HepG2 (cell line): ENCODE data around the gene MRPL34. TPM values are rescaled to one million over a fixed set of nuclear protein-coding genes. Genes with fewer than 3 reads are reported as not detected.

Source experiments
- ARID2 ChIP-seq: sonication (generic); formaldehyde crosslinking; IDR thresholded peaks from 2 replicates; pipeline ENCODE4 v1.8.1; 2022; ENCODE audit warnings: mild to moderate bottlenecking, missing genetic modification reagents, borderline replicate concordance
- ASH2L ChIP-seq: fragments of 300-600, 200-600 bp; sonication (generic); IDR thresholded peaks from 2 replicates; pipeline ENCODE4 v1.7.0; 2017; ENCODE audit warnings: low read depth, mild to moderate bottlenecking, moderate library complexity, mixed read lengths, low read length; ENCODE audit not compliant: insufficient read length
- FOXO1 ChIP-seq: sonication (generic); formaldehyde crosslinking; IDR thresholded peaks from 2 replicates; pipeline ENCODE4 v1.4.0; 2020; ENCODE audit warnings: missing genetic modification reagents
- HCFC1 ChIP-seq: fragments of 150-350 bp; IDR thresholded peaks from 2 replicates; pipeline ENCODE4 v1.6.1; 2014; ENCODE audit warnings: low read depth, low read length
- MTA1 ChIP-seq: sonication (generic); formaldehyde crosslinking; IDR thresholded peaks from 2 replicates; pipeline ENCODE4 v1.4.0; 2020; ENCODE audit warnings: missing genetic modification reagents, mild to moderate bottlenecking, borderline replicate concordance
- MXI1 ChIP-seq: IDR thresholded peaks from 3 replicates; pipeline ENCODE4 v1.6.1; 2012; ENCODE audit warnings: low read depth, low read length, inconsistent platforms, borderline replicate concordance
- PCBP1 ChIP-seq: fragments of 200-400 bp; formaldehyde crosslinking; IDR thresholded peaks from 2 replicates; pipeline ENCODE4 v1.6.1; 2017; ENCODE audit warnings: mild to moderate bottlenecking, low read depth, low read length, borderline replicate concordance
- PRMT3 ChIP-seq: sonication (generic); formaldehyde crosslinking; IDR thresholded peaks from 2 replicates; pipeline ENCODE4 v1.8.1; 2022; ENCODE audit warnings: low read depth, mild to moderate bottlenecking, moderate library complexity, missing genetic modification reagents, borderline replicate concordance
- TMF1 ChIP-seq: sonication (generic); formaldehyde crosslinking; IDR thresholded peaks from 2 replicates; pipeline ENCODE4 v1.8.1; 2022; ENCODE audit warnings: low read depth, missing genetic modification reagents
- ZKSCAN1 ChIP-seq: fragments of 150-350 bp; IDR thresholded peaks from 2 replicates; pipeline ENCODE4 v1.6.1; 2014; ENCODE audit warnings: low read length
- ZNF20 ChIP-seq: sonication (generic); formaldehyde crosslinking; IDR thresholded peaks from 2 replicates; pipeline ENCODE4 v1.4.0; 2020; ENCODE audit warnings: mild to moderate bottlenecking, moderate library complexity, missing genetic modification reagents
- ZNF430 ChIP-seq: sonication (generic); formaldehyde crosslinking; IDR thresholded peaks from 2 replicates; pipeline ENCODE4 v1.9.0; 2021; ENCODE audit warnings: mild to moderate bottlenecking, missing genetic modification reagents
- ZNF451 ChIP-seq: sonication (generic); formaldehyde crosslinking; IDR thresholded peaks from 2 replicates; pipeline ENCODE4 v1.5.0; 2020; ENCODE audit warnings: mild to moderate bottlenecking, missing genetic modification reagents
- ZNF577 ChIP-seq: sonication (generic); formaldehyde crosslinking; IDR thresholded peaks from 2 replicates; pipeline ENCODE4 v1.4.0; 2020; ENCODE audit warnings: mild to moderate bottlenecking, low read depth, missing genetic modification reagents, borderline replicate concordance
- ZNF713 ChIP-seq: sonication (generic); formaldehyde crosslinking; IDR thresholded peaks from 2 replicates; pipeline ENCODE4 v1.4.0; 2020; ENCODE audit warnings: mild to moderate bottlenecking, missing genetic modification reagents
- ZNF766 ChIP-seq: sonication (generic); formaldehyde crosslinking; IDR thresholded peaks from 2 replicates; pipeline ENCODE4 v1.5.0; 2020; ENCODE audit warnings: missing genetic modification reagents, borderline replicate concordance
- polyA plus RNA-seq, 8 experiments: library from polyadenylated mRNA; depleted of rRNA in 3 of 8; stranded (reverse) in 7 of 8; unstranded in 1 of 8; fragments of >200 nt; fragmentation: Illumina TruSeq in 4 of 8; extraction: Trizol in 4 of 8; gene quantifications; 2 replicates each; pipeline versions ENCODE4 v1.2.1 to v1.2.3, GENCODE V29; 2011 to 2016; ENCODE audit warnings: low read depth in 4 of 8, missing spikeins in 1 of 8, mixed read lengths in 1 of 8; ENCODE audit not compliant: insufficient read depth in 1 of 8
- total RNA-seq, 5 experiments: library from RNA; depleted of rRNA; stranded (reverse); fragments of >200 nt; fragmentation: Illumina TruSeq; extraction: Trizol; gene quantifications; 2 replicates each; pipeline ENCODE4 v1.2.3, GENCODE V29; 2016; ENCODE audit warnings: low read depth in 1 of 5
- TF ChIP-seq, protein P1 (sequence below): sonication (generic); formaldehyde crosslinking; IDR thresholded peaks from 2 replicates; pipeline ENCODE4 v1.5.0; 2020; ENCODE audit warnings: missing genetic modification reagents
- TF ChIP-seq, protein P2 (sequence below): sonication (generic); formaldehyde crosslinking; IDR thresholded peaks from 2 replicates; pipeline ENCODE4 v1.4.0; 2020; ENCODE audit warnings: mild to moderate bottlenecking, missing genetic modification reagents, borderline replicate concordance
- TF ChIP-seq, protein P3 (sequence below): sonication (generic); formaldehyde crosslinking; IDR thresholded peaks from 2 replicates; pipeline ENCODE4 v1.8.0; 2022; ENCODE audit warnings: mild to moderate bottlenecking, missing genetic modification reagents, moderate library complexity
- TF ChIP-seq, protein P4 (sequence below), 2 experiments: sonication (generic) in 1 of 2; formaldehyde crosslinking in 1 of 2; IDR thresholded peaks; 2 replicates each; pipeline versions ENCODE4 v1.4.0 to v1.6.1; 2018 to 2020; ENCODE audit warnings: missing genetic modification reagents in 2 of 2, borderline replicate concordance in 1 of 2, low read depth in 1 of 2, mild to moderate bottlenecking in 1 of 2, missing biosample characterization in 1 of 2
- TF ChIP-seq, protein P5 (sequence below): sonication (generic); formaldehyde crosslinking; IDR thresholded peaks from 2 replicates; pipeline ENCODE4 v1.8.0; 2022; ENCODE audit warnings: missing genetic modification reagents, low read depth, mild to moderate bottlenecking, borderline replicate concordance
- TF ChIP-seq, protein P6 (sequence below): fragments of 450-650 bp; IDR thresholded peaks from 2 replicates; pipeline ENCODE4 v1.6.1; 2017

The MRPL34 gene
- total and polyA plus RNA-seq, 2 of the 13 experiments (the other 11 are each of a cell fraction or from before 2014, with no cell fraction given) = 74.0 to 77.3 TPM

DNA sequence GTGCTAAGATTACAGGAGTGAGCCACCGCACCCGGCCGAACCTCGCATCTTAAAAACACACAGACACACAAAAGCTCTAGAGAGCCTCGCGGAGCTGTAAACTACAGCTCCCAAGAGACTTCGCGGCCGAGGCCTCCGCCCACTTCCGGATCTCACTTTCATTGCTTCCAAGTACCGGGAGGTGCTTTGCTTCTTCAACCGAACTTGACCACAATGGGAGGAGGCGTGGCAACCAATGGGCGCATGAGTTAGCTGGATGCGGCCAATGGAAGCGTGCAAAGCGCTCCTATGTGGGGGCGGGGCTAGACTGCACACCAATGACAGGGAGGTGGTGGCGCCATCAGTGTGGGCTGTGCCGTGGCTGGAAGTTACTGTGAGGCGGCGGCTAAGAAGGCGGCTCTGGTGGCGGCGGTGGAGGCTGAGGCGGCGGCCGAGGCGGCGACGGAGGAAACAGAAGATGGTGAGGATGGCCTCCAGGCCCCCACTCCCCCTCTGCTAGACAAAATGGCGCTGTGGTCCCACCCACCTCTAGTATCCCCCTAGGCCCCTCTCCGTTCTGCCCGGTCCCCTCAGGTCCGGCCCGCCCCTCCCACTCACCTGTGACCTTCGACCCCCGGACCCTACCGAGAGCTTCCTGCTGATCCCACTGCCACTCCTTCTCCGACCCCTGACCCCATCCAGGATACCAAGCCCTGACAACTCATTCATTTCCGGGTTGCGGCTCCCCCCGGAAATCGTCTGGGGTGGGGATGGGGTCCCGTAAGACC lies 3.7 kb downstream of the MRPL34 start, which contains the start of gene DDA1 (continued):
- TF ChIP-seq MTA1 (CRISPR knock-in tag) = no peak; the same call in 1 of the 2 replicates
- TF ChIP-seq, protein P1, sequence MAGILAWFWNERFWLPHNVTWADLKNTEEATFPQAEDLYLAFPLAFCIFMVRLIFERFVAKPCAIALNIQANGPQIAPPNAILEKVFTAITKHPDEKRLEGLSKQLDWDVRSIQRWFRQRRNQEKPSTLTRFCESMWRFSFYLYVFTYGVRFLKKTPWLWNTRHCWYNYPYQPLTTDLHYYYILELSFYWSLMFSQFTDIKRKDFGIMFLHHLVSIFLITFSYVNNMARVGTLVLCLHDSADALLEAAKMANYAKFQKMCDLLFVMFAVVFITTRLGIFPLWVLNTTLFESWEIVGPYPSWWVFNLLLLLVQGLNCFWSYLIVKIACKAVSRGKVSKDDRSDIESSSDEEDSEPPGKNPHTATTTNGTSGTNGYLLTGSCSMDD (CRISPR knock-in tag) = no peak
- TF ChIP-seq, protein P2, sequence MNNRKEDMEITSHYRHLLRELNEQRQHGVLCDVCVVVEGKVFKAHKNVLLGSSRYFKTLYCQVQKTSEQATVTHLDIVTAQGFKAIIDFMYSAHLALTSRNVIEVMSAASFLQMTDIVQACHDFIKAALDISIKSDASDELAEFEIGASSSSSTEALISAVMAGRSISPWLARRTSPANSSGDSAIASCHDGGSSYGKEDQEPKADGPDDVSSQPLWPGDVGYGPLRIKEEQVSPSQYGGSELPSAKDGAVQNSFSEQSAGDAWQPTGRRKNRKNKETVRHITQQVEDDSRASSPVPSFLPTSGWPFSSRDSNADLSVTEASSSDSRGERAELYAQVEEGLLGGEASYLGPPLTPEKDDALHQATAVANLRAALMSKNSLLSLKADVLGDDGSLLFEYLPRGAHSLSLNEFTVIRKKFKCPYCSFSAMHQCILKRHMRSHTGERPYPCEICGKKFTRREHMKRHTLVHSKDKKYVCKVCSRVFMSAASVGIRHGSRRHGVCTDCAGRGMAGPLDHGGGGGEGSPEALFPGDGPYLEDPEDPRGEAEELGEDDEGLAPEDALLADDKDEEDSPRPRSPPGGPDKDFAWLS = no peak
- TF ChIP-seq FOXO1 (CRISPR knock-in tag) = no peak
- TF ChIP-seq ZNF451 (CRISPR knock-in tag) = no peak
- peak; percentile 68; the same call in 1 of the 2 replicates for TF ChIP-seq ZNF430 (CRISPR knock-in tag)
- 0 out of 2 replicates have a peak, but pooled peaks have one; percentile 64 for TF ChIP-seq TMF1
- TF ChIP-seq ZNF713 (CRISPR knock-in tag) = no peak
- no peak for TF ChIP-seq ZNF766 (CRISPR knock-in tag)
- TF ChIP-seq, protein P3, sequence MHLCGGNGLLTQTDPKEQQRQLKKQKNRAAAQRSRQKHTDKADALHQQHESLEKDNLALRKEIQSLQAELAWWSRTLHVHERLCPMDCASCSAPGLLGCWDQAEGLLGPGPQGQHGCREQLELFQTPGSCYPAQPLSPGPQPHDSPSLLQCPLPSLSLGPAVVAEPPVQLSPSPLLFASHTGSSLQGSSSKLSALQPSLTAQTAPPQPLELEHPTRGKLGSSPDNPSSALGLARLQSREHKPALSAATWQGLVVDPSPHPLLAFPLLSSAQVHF (CRISPR knock-in tag) = no peak
- TF ChIP-seq, protein P4, sequence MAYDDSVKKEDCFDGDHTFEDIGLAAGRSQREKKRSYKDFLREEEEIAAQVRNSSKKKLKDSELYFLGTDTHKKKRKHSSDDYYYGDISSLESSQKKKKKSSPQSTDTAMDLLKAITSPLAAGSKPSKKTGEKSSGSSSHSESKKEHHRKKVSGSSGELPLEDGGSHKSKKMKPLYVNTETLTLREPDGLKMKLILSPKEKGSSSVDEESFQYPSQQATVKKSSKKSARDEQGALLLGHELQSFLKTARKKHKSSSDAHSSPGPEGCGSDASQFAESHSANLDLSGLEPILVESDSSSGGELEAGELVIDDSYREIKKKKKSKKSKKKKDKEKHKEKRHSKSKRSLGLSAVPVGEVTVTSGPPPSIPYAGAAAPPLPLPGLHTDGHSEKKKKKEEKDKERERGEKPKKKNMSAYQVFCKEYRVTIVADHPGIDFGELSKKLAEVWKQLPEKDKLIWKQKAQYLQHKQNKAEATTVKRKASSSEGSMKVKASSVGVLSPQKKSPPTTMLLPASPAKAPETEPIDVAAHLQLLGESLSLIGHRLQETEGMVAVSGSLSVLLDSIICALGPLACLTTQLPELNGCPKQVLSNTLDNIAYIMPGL (CRISPR knock-in tag; IDR thresholded peaks at IDR 0.05; ENCODE audit: borderline replicate concordance in 1 of 2, low read depth in 1 of 2) = peak in 1 of 2 experiments; percentile 41; a peak in 3 of 4 replicates
- no peak for TF ChIP-seq ZKSCAN1
- peak; percentile 81 for TF ChIP-seq ASH2L
- TF ChIP-seq PRMT3 (CRISPR knock-in tag) = no peak
- TF ChIP-seq, protein P5, sequence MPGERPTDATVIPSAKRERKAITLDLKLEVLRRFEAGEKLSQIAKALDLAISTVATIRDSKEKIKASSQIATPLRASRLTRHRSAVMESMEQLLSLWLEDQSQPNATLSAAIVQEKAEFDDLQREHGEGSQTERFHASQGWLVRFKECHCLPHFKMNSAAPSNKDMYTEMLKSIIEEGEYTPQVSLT (CRISPR knock-in tag) = no peak
- TF ChIP-seq PCBP1 = peak; percentile 89; the same call in 1 of the 2 replicates
- peak; percentile 77; the same call in 1 of the 3 replicates for TF ChIP-seq MXI1
- TF ChIP-seq, protein P6, sequence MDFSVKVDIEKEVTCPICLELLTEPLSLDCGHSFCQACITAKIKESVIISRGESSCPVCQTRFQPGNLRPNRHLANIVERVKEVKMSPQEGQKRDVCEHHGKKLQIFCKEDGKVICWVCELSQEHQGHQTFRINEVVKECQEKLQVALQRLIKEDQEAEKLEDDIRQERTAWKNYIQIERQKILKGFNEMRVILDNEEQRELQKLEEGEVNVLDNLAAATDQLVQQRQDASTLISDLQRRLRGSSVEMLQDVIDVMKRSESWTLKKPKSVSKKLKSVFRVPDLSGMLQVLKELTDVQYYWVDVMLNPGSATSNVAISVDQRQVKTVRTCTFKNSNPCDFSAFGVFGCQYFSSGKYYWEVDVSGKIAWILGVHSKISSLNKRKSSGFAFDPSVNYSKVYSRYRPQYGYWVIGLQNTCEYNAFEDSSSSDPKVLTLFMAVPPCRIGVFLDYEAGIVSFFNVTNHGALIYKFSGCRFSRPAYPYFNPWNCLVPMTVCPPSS = no peak
- TF ChIP-seq ARID2 (CRISPR knock-in tag) = no peak
- peak; percentile 90 for TF ChIP-seq HCFC1
- no peak for TF ChIP-seq ZNF20
- TF ChIP-seq ZNF577 (CRISPR knock-in tag) = no peak
